Measurements from ENCODE around the gene RAPGEF4.

GRCh38 chr2:173002751-173003541 lies 267.3 kb downstream of the RAPGEF4 start:
- TF ChIP-seq POLR2A (IDR thresholded peaks at IDR 0.05): no peak
- no peak for TF ChIP-seq CTCF (IDR thresholded peaks at IDR 0.05)
- TF ChIP-seq EP300 (IDR thresholded peaks at IDR 0.05): no peak

Data from tibial nerve (tissue), 4 donors.